IMR-90 (cell line): ENCODE data around the gene RYR2. TPM values are rescaled to one million over a fixed set of nuclear protein-coding genes. Genes with fewer than 3 reads are reported as not detected.

ENCODE experiments used
- ATAC-seq: fragments of 200-7000 bp; cut with Tn5 transposase; 2 replicates; pipeline ENCODE4 v1.9.1; 2020; ENCODE audit warnings: low read depth, mild to moderate bottlenecking, moderate library complexity
- BruUV-seq: library from RNA; stranded (reverse); fragments of 400-500 nt; replicated peaks from 2 replicates; lab custom pipeline; 2021; lab: Mats Ljungman, UMichigan
- CTCF ChIA-PET: fragments of 300-600 bp; formaldehyde crosslinking; extraction: SDS; loops from one replicate; lab custom pipeline; 2021; ENCODE audit warnings: antibody characterized with exemption; lab: Yijun Ruan, JAX
- POLR2A ChIA-PET: fragments of 300-600 bp; sonication (Branson Sonifier 250); formaldehyde crosslinking; loops from one replicate; lab custom pipeline; 2022; ENCODE audit warnings: antibody characterized with exemption; ENCODE audit not compliant: unreplicated experiment; lab: Charles Lee
- DNase-seq: peaks from one replicate; pipeline ENCODE4 v3.0.0; 2013
- H2AFZ ChIP-seq: replicated peaks from 2 replicates; pipeline ENCODE3; 2013; ENCODE audit warnings: low read length, mild to moderate bottlenecking; ENCODE audit not compliant: poor library complexity
- H2AK5ac ChIP-seq: 2 replicates; pipeline ENCODE4 v1.6.1; 2013; ENCODE audit warnings: low read depth, low read length, inconsistent platforms
- H2AK9ac ChIP-seq: replicated peaks from 2 replicates; pipeline ENCODE3; 2013; ENCODE audit warnings: mild to moderate bottlenecking, low read depth, low read length, moderate library complexity; ENCODE audit not compliant: poor library complexity
- H2BK120ac ChIP-seq: 2 replicates; pipeline ENCODE4 v1.6.1; 2013; ENCODE audit warnings: low read depth, low read length, inconsistent platforms
- H2BK15ac ChIP-seq: 3 replicates; pipeline ENCODE4 v1.6.1; 2013; ENCODE audit warnings: low read depth, low read length, inconsistent platforms
- H2BK20ac ChIP-seq: 2 replicates; pipeline ENCODE4 v1.6.1; 2013; ENCODE audit warnings: low read depth, mild to moderate bottlenecking, inconsistent platforms, low read length, moderate library complexity
- H2BK5ac ChIP-seq: 2 replicates; pipeline ENCODE4 v1.6.1; 2013; ENCODE audit warnings: mild to moderate bottlenecking, low read depth, low read length, inconsistent platforms; ENCODE audit not compliant: poor library complexity, severe bottlenecking
- H3K14ac ChIP-seq: replicated peaks from 2 replicates; pipeline ENCODE4 v1.6.1; 2013; ENCODE audit warnings: low read depth, low read length, inconsistent platforms
- H3K18ac ChIP-seq: 2 replicates; pipeline ENCODE4 v1.6.1; 2013; ENCODE audit warnings: low read depth, low read length, control low read depth
- H3K23ac ChIP-seq: 2 replicates; pipeline ENCODE4 v1.6.1; 2013; ENCODE audit warnings: low read depth, low read length, inconsistent platforms
- H3K27ac ChIP-seq: 2 replicates; pipeline ENCODE4 v1.5.1; 2013; ENCODE audit warnings: mild to moderate bottlenecking, control low read depth, low read length; ENCODE audit not compliant: insufficient read depth
- H3K27me3 ChIP-seq: 2 replicates; pipeline ENCODE4 v1.6.1; 2013; ENCODE audit warnings: low read length; ENCODE audit not compliant: control insufficient read depth, insufficient read depth
- H3K36me3 ChIP-seq: 2 replicates; pipeline ENCODE4 v1.6.1; 2013; ENCODE audit warnings: low read length, mixed read lengths; ENCODE audit not compliant: control insufficient read depth, insufficient read depth
- H3K4ac ChIP-seq: 2 replicates; pipeline ENCODE4 v1.6.1; 2013; ENCODE audit warnings: low read depth, low read length, inconsistent platforms
- H3K4me1 ChIP-seq: 2 replicates; pipeline ENCODE4 v1.6.1; 2013; ENCODE audit warnings: low read length, mixed read lengths; ENCODE audit not compliant: control insufficient read depth, insufficient read depth
- H3K4me2 ChIP-seq: 2 replicates; pipeline ENCODE4 v1.6.1; 2013; ENCODE audit warnings: low read depth, mild to moderate bottlenecking, control low read depth, low read length, moderate library complexity
- H3K4me3 ChIP-seq: 2 replicates; pipeline ENCODE4 v1.5.1; 2013; ENCODE audit warnings: low read depth, mild to moderate bottlenecking, control low read depth, low read length, moderate library complexity; ENCODE audit not compliant: insufficient read depth
- H3K56ac ChIP-seq: 2 replicates; pipeline ENCODE4 v1.6.1; 2013; ENCODE audit warnings: low read length, inconsistent platforms; ENCODE audit not compliant: insufficient read depth; ENCODE audit errors: extremely low read depth
- H3K79me1 ChIP-seq, 2 experiments: 2 replicates each; pipeline ENCODE4 v1.6.1; 2013; ENCODE audit warnings: low read length in 2 of 2, inconsistent platforms in 1 of 2, low read depth in 1 of 2
- H3K9ac ChIP-seq: 2 replicates; pipeline ENCODE4 v1.6.1; 2013; ENCODE audit warnings: low read depth, low read length, control low read depth
- H3K9me1 ChIP-seq: 2 replicates; pipeline ENCODE4 v1.6.1; 2013; ENCODE audit warnings: low read length, inconsistent platforms; ENCODE audit not compliant: insufficient read depth
- H3K9me3 ChIP-seq: 2 replicates; pipeline ENCODE4 v1.6.1; 2013; ENCODE audit warnings: low read length; ENCODE audit not compliant: control insufficient read depth, insufficient read depth
- H4K20me1 ChIP-seq: 2 replicates; pipeline ENCODE4 v1.6.1; 2013; ENCODE audit warnings: low read length, inconsistent platforms; ENCODE audit not compliant: insufficient read depth
- H4K5ac ChIP-seq: 2 replicates; pipeline ENCODE4 v1.6.1; 2013; ENCODE audit warnings: mild to moderate bottlenecking, low read depth, low read length, control low read depth
- H4K8ac ChIP-seq, 2 experiments: 2 replicates each; pipeline ENCODE4 v1.6.1; 2013; ENCODE audit warnings: low read depth in 2 of 2, low read length in 2 of 2, control low read depth in 1 of 2, inconsistent platforms in 1 of 2
- H4K91ac ChIP-seq: 2 replicates; pipeline ENCODE4 v1.6.1; 2013; ENCODE audit warnings: low read depth, low read length, inconsistent platforms; ENCODE audit not compliant: insufficient read depth
- BHLHE40 ChIP-seq: fragments of 150-350 bp; IDR thresholded peaks from 2 replicates; pipeline ENCODE4 v1.6.1; 2016; ENCODE audit warnings: mild to moderate bottlenecking, low read depth, low read length
- CHD1 ChIP-seq: IDR thresholded peaks from 2 replicates; pipeline ENCODE4 v1.6.1; 2012; ENCODE audit warnings: low read depth, low read length, improper control_type of control experiment
- CTCF ChIP-seq: conservative IDR thresholded peaks from 2 replicates; pipeline ENCODE4 v1.5.1; 2012; ENCODE audit warnings: mild to moderate bottlenecking, low read depth, low read length, improper control_type of control experiment
- MAFK ChIP-seq: IDR thresholded peaks from 2 replicates; pipeline ENCODE4 v1.6.1; 2012; ENCODE audit warnings: low read depth, low read length, improper control_type of control experiment
- MXI1 ChIP-seq: IDR thresholded peaks from 2 replicates; pipeline ENCODE4 v1.6.1; 2012; ENCODE audit warnings: low read depth, mild to moderate bottlenecking, low read length, moderate library complexity, borderline replicate concordance
- NFE2L2 ChIP-seq: fragments of 150-350 bp; IDR thresholded peaks from 2 replicates; pipeline ENCODE4 v1.6.1; 2016; ENCODE audit warnings: low read depth, mild to moderate bottlenecking, low read length
- RAD21 ChIP-seq: IDR thresholded peaks from 2 replicates; pipeline ENCODE4 v1.6.1; 2012; ENCODE audit warnings: low read length, improper control_type of control experiment
- RCOR1 ChIP-seq: IDR thresholded peaks from 2 replicates; pipeline ENCODE4 v1.6.1; 2012; ENCODE audit warnings: mild to moderate bottlenecking, low read length, improper control_type of control experiment; ENCODE audit not compliant: insufficient replicate concordance
- RFX5 ChIP-seq: IDR thresholded peaks from 2 replicates; pipeline ENCODE4 v1.8.0; 2012; ENCODE audit warnings: low read depth, mild to moderate bottlenecking, low read length, moderate library complexity
- SMC3 ChIP-seq: fragments of 150-350 bp; IDR thresholded peaks from 2 replicates; pipeline ENCODE4 v1.6.1; 2016; ENCODE audit warnings: low read depth, mild to moderate bottlenecking, antibody characterized with exemption, low read length, moderate library complexity
- WGBS, 2 experiments: methylation state at CpG; one replicate each; pipeline versions ENCODE4 v1.1.5 to v1.1.7; 2013; ENCODE audit warnings: missing lambda C conversion rate in 2 of 2; ENCODE audit not compliant: insufficient read length in 1 of 2; ENCODE audit errors: extremely low coverage in 2 of 2; 5-methylcytosine and 5-hydroxymethylcytosine counted together
- dilution Hi-C: fragments of 300-500 bp; cut with HindIII; formaldehyde crosslinking; loops from one replicate; pipeline ENCODE4 v1.14.3; 2018; ENCODE audit warnings: low sequenced_read_pairs; ENCODE audit not compliant: unreplicated experiment
- in situ Hi-C: fragments of 300-500 bp; cut with MboI; formaldehyde crosslinking; loops from 3 replicates; pipeline ENCODE4 v1.14.3; 2019; ENCODE audit warnings: low sequenced_read_pairs, inconsistent platforms, mixed read lengths
- intact Hi-C: fragments of 100-400 bp; cut with micrococcal nuclease; formaldehyde crosslinking; loops from 2 replicates; pipeline ENCODE4 v1.10.0; 2022
- polyA plus RNA-seq, 3 experiments: library from polyadenylated mRNA; depleted of rRNA; stranded (reverse); fragments of >200 nt; gene quantifications; 2 replicates each; pipeline ENCODE4 v1.2.3, GENCODE V29; 2012; ENCODE audit warnings: low replicate concordance in 1 of 3
- total RNA-seq: library from RNA; depleted of rRNA; stranded (reverse); fragments of >200 nt; gene quantifications from 2 replicates; pipeline ENCODE4 v1.2.3, GENCODE V29; 2012

RYR2 gene
- total and polyA plus RNA-seq, 2 of the 4 experiments (the other 2 are of a cell fraction), result not detected

GRCh38 chr1:237875291-237875690, 833.3 kb downstream of the RYR2 start:
- 0 out of 2 replicates have a peak overlapping the region, but pooled peaks have one; percentile 12 for H4K91ac ChIP-seq
- no peak overlapping the region for H3K14ac ChIP-seq
- H3K9me1 ChIP-seq, result no peaks in the 10 kb centered on the region
- dilution Hi-C loops (no loop called here), intact Hi-C loops (no loop called here), in situ Hi-C loops (no loop called here)
- no peak overlapping the region for H4K5ac ChIP-seq
- no peak overlapping the region for H2AFZ ChIP-seq
- WGBS, 2 experiments, result no CpG with 5 or more reads among the region's 8 CpGs
- ChIA-PET POLR2A (no interaction called here), CTCF (no interaction called here)
- no peak overlapping the region for H3K56ac ChIP-seq
- H3K18ac ChIP-seq, result no peak overlapping the region
- peaks cover 3% of the 10 kb centered on the region for H3K4me1 ChIP-seq
- H4K20me1 ChIP-seq, result no peaks in the 10 kb centered on the region
- no peaks in the 10 kb centered on the region; the same call in 1 of the 2 replicates for H3K9me3 ChIP-seq
- no peaks in the 10 kb centered on the region for H3K79me1 ChIP-seq
- no peaks in the 10 kb centered on the region for H3K27me3 ChIP-seq
- no peak overlapping the region for H3K4me2 ChIP-seq
- H3K4ac ChIP-seq, result no peak overlapping the region
- DNase-seq (peak; percentile 7), ATAC-seq (no peak)
- no TSS peak for BruUV-seq
- no peak overlapping the region for H2BK15ac ChIP-seq
- H2BK120ac ChIP-seq, result no peak overlapping the region
- H3K23ac ChIP-seq, result no peak overlapping the region
- TF ChIP-seq RCOR1 (no peak), BHLHE40 (no peak), CTCF (no peak), SMC3 (no peak), RFX5 (no peak), MAFK (no peak), NFE2L2 (no peak), RAD21 (no peak), MXI1 (no peak), CHD1 (no peak)
- H4K8ac ChIP-seq, result no peak overlapping the region
- H3K9ac ChIP-seq, result no peak overlapping the region
- H2AK9ac ChIP-seq, result no peak overlapping the region
- H3K4me3 ChIP-seq, result no peak overlapping the region
- no peaks in the 10 kb centered on the region for H3K36me3 ChIP-seq
- H2BK20ac ChIP-seq, result no peak overlapping the region
- H2BK5ac ChIP-seq, result no peak overlapping the region
- H2AK5ac ChIP-seq, result no peak overlapping the region
- H3K27ac ChIP-seq, result no peak overlapping the region
